GM12875 (cell line): ENCODE measurements around the gene C22orf31.

Experiments used
- H3K4me3 ChIP-seq: one replicate; pipeline ENCODE4 v1.5.1; 2011; ENCODE audit warnings: low read depth, low read length, control low read depth
- TF ChIP-seq, protein P1 (sequence below): IDR thresholded peaks from 2 replicates; pipeline ENCODE4 v1.5.1; 2011; ENCODE audit warnings: low read depth, mild to moderate bottlenecking, control low read depth, inconsistent platforms, low read length, moderate library complexity, borderline replicate concordance; ENCODE audit not compliant: insufficient read depth

The C22orf31 gene

GRCh38 chr22:29032584-29032983, 29.0 kb downstream of the C22orf31 start:
- H3K4me3 ChIP-seq = no peak overlapping the region
- TF ChIP-seq, protein P1, sequence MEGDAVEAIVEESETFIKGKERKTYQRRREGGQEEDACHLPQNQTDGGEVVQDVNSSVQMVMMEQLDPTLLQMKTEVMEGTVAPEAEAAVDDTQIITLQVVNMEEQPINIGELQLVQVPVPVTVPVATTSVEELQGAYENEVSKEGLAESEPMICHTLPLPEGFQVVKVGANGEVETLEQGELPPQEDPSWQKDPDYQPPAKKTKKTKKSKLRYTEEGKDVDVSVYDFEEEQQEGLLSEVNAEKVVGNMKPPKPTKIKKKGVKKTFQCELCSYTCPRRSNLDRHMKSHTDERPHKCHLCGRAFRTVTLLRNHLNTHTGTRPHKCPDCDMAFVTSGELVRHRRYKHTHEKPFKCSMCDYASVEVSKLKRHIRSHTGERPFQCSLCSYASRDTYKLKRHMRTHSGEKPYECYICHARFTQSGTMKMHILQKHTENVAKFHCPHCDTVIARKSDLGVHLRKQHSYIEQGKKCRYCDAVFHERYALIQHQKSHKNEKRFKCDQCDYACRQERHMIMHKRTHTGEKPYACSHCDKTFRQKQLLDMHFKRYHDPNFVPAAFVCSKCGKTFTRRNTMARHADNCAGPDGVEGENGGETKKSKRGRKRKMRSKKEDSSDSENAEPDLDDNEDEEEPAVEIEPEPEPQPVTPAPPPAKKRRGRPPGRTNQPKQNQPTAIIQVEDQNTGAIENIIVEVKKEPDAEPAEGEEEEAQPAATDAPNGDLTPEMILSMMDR = no peak

GRCh38 chr22:29032014-29032475, 29.6 kb downstream of the C22orf31 start:
- no peak overlapping the region for H3K4me3 ChIP-seq
- TF ChIP-seq, protein P1 = no peak

DNA sequence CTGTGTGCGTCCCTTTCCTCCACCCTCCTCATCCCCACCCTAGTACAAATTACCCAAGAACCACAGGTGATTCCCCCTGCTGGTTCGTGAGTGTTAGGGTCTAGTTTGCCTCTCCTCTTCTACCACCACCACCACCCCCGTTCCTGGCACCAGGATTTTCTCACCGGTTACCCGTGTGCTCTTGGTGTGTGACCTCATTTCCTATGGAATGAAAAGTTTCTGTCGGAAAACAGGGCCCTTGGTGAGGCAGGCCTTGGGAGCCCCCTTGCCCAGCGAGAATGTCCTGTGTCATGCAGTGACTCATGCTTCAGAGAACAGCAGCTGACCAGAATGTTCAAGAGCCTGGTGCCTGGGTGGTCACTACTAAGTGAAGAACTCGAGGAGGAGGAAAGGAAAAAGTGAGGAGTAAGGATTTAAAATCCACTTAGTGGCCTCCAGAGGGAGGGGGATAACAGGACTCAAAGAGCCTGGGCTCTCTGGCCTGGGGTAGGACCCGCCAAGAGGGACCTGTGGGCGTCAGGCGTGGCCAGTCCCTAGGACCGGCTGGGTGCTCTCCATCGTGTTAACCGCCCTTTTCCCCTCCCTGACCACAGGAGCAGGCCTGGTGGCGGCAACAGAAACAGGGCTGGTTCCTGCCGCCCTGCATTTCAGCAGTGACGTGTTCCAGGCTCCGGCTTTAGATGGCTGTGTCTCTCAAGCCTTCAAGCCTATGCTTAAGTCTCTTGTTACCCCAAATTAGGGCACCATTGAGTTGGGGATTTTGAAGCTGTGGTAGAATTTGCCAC, 30.2 kb downstream of the C22orf31 start:
- H3K4me3 ChIP-seq = no peak overlapping the region
- TF ChIP-seq, protein P1 = no peak

- H3K4me3 ChIP-seq = no peak overlapping the region
- TF ChIP-seq, protein P1 = no peak
These were observed 30.9 kb downstream of the C22orf31 start for GRCh38 chr22:29030618-29031226.

DNA sequence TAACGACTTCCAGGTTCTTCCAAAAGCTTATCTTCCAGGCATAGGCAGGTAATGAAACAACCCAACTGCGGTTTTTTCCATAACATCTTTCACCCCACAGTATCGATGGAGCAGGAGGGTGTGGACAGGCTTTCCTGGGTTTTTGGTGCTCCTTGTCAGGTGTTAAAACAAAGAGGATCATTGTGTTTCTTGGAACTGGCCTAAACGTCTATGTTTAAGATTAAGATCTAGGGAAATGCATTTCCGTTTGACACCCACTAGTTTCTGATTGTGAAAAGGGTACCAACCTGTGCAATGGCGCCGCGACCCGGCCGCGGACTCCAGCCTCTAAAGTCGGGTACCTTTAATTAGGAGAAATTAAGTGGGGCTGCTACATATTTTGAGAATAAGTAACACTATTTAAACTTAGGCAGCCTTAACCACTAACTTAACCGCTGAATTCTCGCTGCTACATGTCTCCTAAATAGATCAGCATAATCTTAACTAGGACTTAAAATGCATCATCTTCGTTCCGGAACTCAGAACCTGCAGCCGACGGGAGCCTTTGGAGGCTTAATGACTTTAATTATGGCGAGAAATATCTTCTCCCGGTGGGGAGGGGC, 31.5 kb downstream of the C22orf31 start:
- TF ChIP-seq, protein P1 = no peak
- H3K4me3 ChIP-seq = no peak overlapping the region

- H3K4me3 ChIP-seq = no peak overlapping the region
- TF ChIP-seq, protein P1 = no peak
These were observed 32.2 kb downstream of the C22orf31 start for GRCh38 chr22:29029202-29030000.
